HepG2 (cell line): ENCODE measurements around the gene AHNAK. TPM values are rescaled to one million over a fixed set of nuclear protein-coding genes. Genes with fewer than 3 reads are reported as not detected.

ENCODE experiments used
- AGO1 ChIP-seq: fragments of 200-400 bp; formaldehyde crosslinking; IDR thresholded peaks from 2 replicates; pipeline ENCODE4 v1.6.1; 2017; ENCODE audit warnings: mild to moderate bottlenecking, low read depth, low read length, moderate library complexity; ENCODE audit not compliant: poor library complexity, severe bottlenecking
- AHR ChIP-seq: IDR thresholded peaks from 2 replicates; pipeline ENCODE4 v1.6.1; 2018; ENCODE audit warnings: missing genetic modification reagents, missing compliant biosample characterization
- FOXP4 ChIP-seq: sonication (generic); formaldehyde crosslinking; IDR thresholded peaks from 2 replicates; pipeline ENCODE4 v1.4.0; 2020; ENCODE audit warnings: missing genetic modification reagents
- KLF16 ChIP-seq, 2 experiments: sonication (generic) in 1 of 2; formaldehyde crosslinking in 1 of 2; IDR thresholded peaks; 2 replicates each; pipeline versions ENCODE4 v1.6.1 to v1.8.0; 2016 to 2023; ENCODE audit warnings: missing genetic modification reagents in 2 of 2, missing compliant biosample characterization in 1 of 2
- POGZ ChIP-seq: sonication (generic); formaldehyde crosslinking; IDR thresholded peaks from 2 replicates; pipeline ENCODE4 v1.4.0; 2020; ENCODE audit warnings: mild to moderate bottlenecking, missing genetic modification reagents
- POLR2G ChIP-seq: fragments of 200-400 bp; formaldehyde crosslinking; IDR thresholded peaks from 2 replicates; pipeline ENCODE4 v1.6.1; 2018; ENCODE audit warnings: mild to moderate bottlenecking, low read depth, low read length, moderate library complexity
- RELA ChIP-seq: sonication (generic); formaldehyde crosslinking; IDR thresholded peaks from 2 replicates; pipeline ENCODE4 v1.4.0; 2020; ENCODE audit warnings: missing genetic modification reagents
- RXRB ChIP-seq: IDR thresholded peaks from 2 replicates; pipeline ENCODE4 v1.6.1; 2016; ENCODE audit warnings: borderline replicate concordance, missing genetic modification reagents, missing compliant biosample characterization
- SMAD9 ChIP-seq: sonication (generic); formaldehyde crosslinking; IDR thresholded peaks from 2 replicates; pipeline ENCODE4 v1.5.1; 2020; ENCODE audit warnings: mild to moderate bottlenecking, missing genetic modification reagents
- SOX5 ChIP-seq: IDR thresholded peaks from 2 replicates; pipeline ENCODE4 v1.6.1; 2016; ENCODE audit warnings: borderline replicate concordance
- ZBED4 ChIP-seq: sonication (generic); formaldehyde crosslinking; IDR thresholded peaks from 2 replicates; pipeline ENCODE4 v1.4.0; 2020; ENCODE audit warnings: missing genetic modification reagents, borderline replicate concordance
- ZBTB49 ChIP-seq: sonication (generic); formaldehyde crosslinking; IDR thresholded peaks from 2 replicates; pipeline ENCODE4 v1.4.0; 2020; ENCODE audit warnings: missing genetic modification reagents, borderline replicate concordance
- ZNF362 ChIP-seq: sonication (generic); formaldehyde crosslinking; IDR thresholded peaks from 2 replicates; pipeline ENCODE4 v1.4.0; 2020; ENCODE audit warnings: missing genetic modification reagents, mild to moderate bottlenecking, borderline replicate concordance
- ZNF747 ChIP-seq: sonication (generic); formaldehyde crosslinking; IDR thresholded peaks from 2 replicates; pipeline ENCODE4 v1.8.1; 2023; ENCODE audit warnings: missing genetic modification reagents, mild to moderate bottlenecking, borderline replicate concordance
- ZNF781 ChIP-seq: sonication (generic); formaldehyde crosslinking; IDR thresholded peaks from 2 replicates; pipeline ENCODE4 v1.5.1; 2020; ENCODE audit warnings: borderline replicate concordance, mild to moderate bottlenecking, missing genetic modification reagents; ENCODE audit errors: not compliant biosample characterization
- ZSCAN21 ChIP-seq: sonication (generic); formaldehyde crosslinking; IDR thresholded peaks from 2 replicates; pipeline ENCODE4 v1.8.0; 2022; ENCODE audit warnings: mild to moderate bottlenecking, missing genetic modification reagents, moderate library complexity, borderline replicate concordance
- polyA plus RNA-seq, 8 experiments: library from polyadenylated mRNA; depleted of rRNA in 3 of 8; stranded (reverse) in 7 of 8; unstranded in 1 of 8; fragments of >200 nt; fragmentation: Illumina TruSeq in 4 of 8; extraction: Trizol in 4 of 8; gene quantifications; 2 replicates each; pipeline versions ENCODE4 v1.2.1 to v1.2.3, GENCODE V29; 2011 to 2016; ENCODE audit warnings: low read depth in 4 of 8, missing spikeins in 1 of 8, mixed read lengths in 1 of 8; ENCODE audit not compliant: insufficient read depth in 1 of 8
- total RNA-seq, 5 experiments: library from RNA; depleted of rRNA; stranded (reverse); fragments of >200 nt; fragmentation: Illumina TruSeq; extraction: Trizol; gene quantifications; 2 replicates each; pipeline ENCODE4 v1.2.3, GENCODE V29; 2016; ENCODE audit warnings: low read depth in 1 of 5
- TF ChIP-seq, protein P1 (sequence below): IDR thresholded peaks from 2 replicates; pipeline ENCODE4 v1.6.1; 2016; ENCODE audit warnings: low read depth, control low read depth

AHNAK gene
- total and polyA plus RNA-seq, 2 of the 13 experiments (the other 11 are each of a cell fraction or from before 2014, with no cell fraction given), result 23.4 to 25.0 TPM

- TF ChIP-seq ZBED4, result peak; percentile 59; the same call in 1 of the 2 replicates
- TF ChIP-seq ZNF781 (CRISPR knock-in tag), result no peak
- TF ChIP-seq SMAD9, result peak; percentile 54; the same call in 1 of the 2 replicates
- TF ChIP-seq, protein P1, sequence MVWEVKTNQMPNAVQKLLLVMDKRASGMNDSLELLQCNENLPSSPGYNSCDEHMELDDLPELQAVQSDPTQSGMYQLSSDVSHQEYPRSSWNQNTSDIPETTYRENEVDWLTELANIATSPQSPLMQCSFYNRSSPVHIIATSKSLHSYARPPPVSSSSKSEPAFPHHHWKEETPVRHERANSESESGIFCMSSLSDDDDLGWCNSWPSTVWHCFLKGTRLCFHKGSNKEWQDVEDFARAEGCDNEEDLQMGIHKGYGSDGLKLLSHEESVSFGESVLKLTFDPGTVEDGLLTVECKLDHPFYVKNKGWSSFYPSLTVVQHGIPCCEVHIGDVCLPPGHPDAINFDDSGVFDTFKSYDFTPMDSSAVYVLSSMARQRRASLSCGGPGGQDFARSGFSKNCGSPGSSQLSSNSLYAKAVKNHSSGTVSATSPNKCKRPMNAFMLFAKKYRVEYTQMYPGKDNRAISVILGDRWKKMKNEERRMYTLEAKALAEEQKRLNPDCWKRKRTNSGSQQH, result peak; percentile 41; the same call in 1 of the 2 replicates
- TF ChIP-seq POGZ (CRISPR knock-in tag), result peak; percentile 14; the same call in 1 of the 2 replicates
- peak; percentile 39; the same call in 1 of the 2 replicates for TF ChIP-seq ZNF362 (CRISPR knock-in tag)
- TF ChIP-seq ZSCAN21 (CRISPR knock-in tag), result peak; percentile 61
- no peak for TF ChIP-seq AGO1
- peak; percentile 35; the same call in 1 of the 2 replicates for TF ChIP-seq ZNF747 (CRISPR knock-in tag)
- 0 out of 4 replicates have a peak, but pooled peaks of 1 of the 2 experiments have one; percentile 25 for TF ChIP-seq KLF16 (CRISPR knock-in tag; IDR thresholded peaks at IDR 0.05)
- TF ChIP-seq AHR (CRISPR knock-in tag), result 0 out of 2 replicates have a peak, but pooled peaks have one; percentile 25
- peak; percentile 78 for TF ChIP-seq POLR2G
- peak; percentile 49 for TF ChIP-seq FOXP4 (CRISPR knock-in tag)
- peak; percentile 66; the same call in 1 of the 2 replicates for TF ChIP-seq SOX5 (CRISPR knock-in tag)
- TF ChIP-seq RXRB (CRISPR knock-in tag), result peak; percentile 72; the same call in 1 of the 2 replicates
- TF ChIP-seq RELA, result no peak
- TF ChIP-seq ZBTB49 (CRISPR knock-in tag), result no peak
Observed at GRCh38 chr11:62547691-62548281, 1.2 kb upstream of the AHNAK start (continued).
